ENCODE measurements around the gene ZC3H7B.
A peak's percentile ranks its signal among the peaks of the same experiment; 100 is the strongest.

- peak; percentile 56 for TF ChIP-seq POLR2AphosphoS5 (IDR thresholded peaks at IDR 0.05; ENCODE audit: low read depth, low read length)
- peak in 2 of 3 experiments; percentile 23 to 26; a peak in 1 of 6 replicates for TF ChIP-seq CTCF (IDR thresholded peaks at IDR 0.05 in 2 of 3, conservative IDR thresholded peaks at IDR 0.05 in 1 of 3; ENCODE audit: borderline replicate concordance in 1 of 3, insufficient read depth in 1 of 3, low read depth in 2 of 3, low read length in 2 of 3)
- no peak for TF ChIP-seq EZH2 (IDR thresholded peaks at IDR 0.05)
- no peak for TF ChIP-seq REST (IDR thresholded peaks at IDR 0.05; ENCODE audit: low read depth)
- no peak for TF ChIP-seq POLR2A (IDR thresholded peaks at IDR 0.05; ENCODE audit: borderline replicate concordance, extremely low read depth, insufficient read depth, insufficient read length)
- no peak; the same call in 1 of the 2 replicates for TF ChIP-seq SP1 (IDR thresholded peaks at IDR 0.05; ENCODE audit: low read depth)
- TF ChIP-seq ATF3 (IDR thresholded peaks at IDR 0.05), result no peak
- TF ChIP-seq EZH2phosphoT487 (IDR thresholded peaks at IDR 0.05; ENCODE audit: borderline replicate concordance), result no peak
- TF ChIP-seq ELF1 (IDR thresholded peaks at IDR 0.05; ENCODE audit: borderline replicate concordance, low read depth), result no peak
- TF ChIP-seq RAD21 (IDR thresholded peaks at IDR 0.05; ENCODE audit: low read depth), result no peak; the same call in 1 of the 2 replicates
- TF ChIP-seq JUND (IDR thresholded peaks at IDR 0.05), result no peak
- TF ChIP-seq SIN3A (IDR thresholded peaks at IDR 0.05; ENCODE audit: low read depth), result no peak
- no peak for TF ChIP-seq CEBPB (IDR thresholded peaks at IDR 0.05; ENCODE audit: low read depth)
These were observed 65.8 kb downstream of the ZC3H7B start for GRCh38 chr22:41367039-41367679.

Data from HCT116 (cell line).